GM21381 (cell line): ENCODE results near the gene ASB4.
"Not testable (repeated sequence)": the region's sequence is repeated elsewhere in the genome, so short reads cannot be mapped to it uniquely, and the experiment has no call there.

Source experiments
- ATAC-seq: cut with Tn5 transposase; IDR thresholded peaks from one replicate; pipeline ENCODE4 v1.9.1; 2021; ENCODE audit warnings: mild to moderate bottlenecking, moderate library complexity; ENCODE audit not compliant: unreplicated experiment

ASB4 gene

DNA sequence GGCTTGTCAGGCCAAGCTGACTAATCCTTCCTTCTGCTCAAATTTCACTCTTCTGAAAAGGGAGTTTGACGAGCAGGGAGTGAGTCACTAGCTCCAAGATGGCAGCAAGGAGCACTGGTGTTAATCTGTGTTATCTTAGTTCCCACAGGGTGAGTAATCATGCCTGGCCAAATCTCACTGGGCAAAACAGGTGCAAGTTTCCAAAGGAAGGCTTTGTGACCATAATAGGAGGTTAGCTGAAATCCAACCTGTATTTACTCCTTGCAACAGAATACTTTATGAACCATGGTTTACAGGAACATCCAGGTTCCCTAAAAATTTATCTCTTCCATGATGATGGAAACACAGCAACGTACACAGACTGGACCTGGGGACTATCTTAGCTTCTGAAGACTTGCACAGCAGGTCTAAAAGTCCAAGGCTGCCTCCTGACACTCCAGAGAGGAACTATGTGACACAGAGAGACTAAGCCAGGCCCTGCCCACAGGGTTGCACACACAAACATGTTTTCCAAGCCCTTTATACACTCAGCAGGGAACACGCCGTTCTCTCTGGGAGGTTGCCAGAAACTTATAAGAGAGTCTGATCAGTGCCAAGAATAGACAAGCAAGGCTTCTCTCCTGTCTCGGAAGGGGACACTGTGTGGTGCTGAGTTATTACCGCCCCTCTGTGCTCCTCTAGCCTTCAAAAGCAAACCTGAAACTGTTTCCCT, 64.2 kb downstream of the ASB4 start:
- ATAC-seq = no peak

DNA sequence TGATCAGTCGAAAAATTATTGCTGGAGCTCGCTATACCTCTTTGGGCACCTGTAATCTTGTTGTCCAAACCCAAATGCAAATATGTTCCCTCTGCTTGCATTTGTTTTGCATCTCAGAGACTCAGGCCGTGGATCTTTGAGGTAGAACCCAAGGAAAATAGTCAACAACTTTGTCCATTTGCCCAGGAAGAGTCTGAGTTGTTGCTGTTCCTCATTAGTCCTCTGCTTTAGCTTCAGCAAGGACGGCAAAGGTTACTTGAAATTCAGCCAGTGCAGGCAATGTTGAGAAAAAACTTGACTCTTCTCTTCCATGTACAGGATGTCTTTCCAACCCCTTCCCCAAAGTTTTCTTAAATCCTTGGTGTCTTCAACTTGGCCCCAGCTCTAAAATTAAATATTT, 64.8 kb downstream of the ASB4 start:
- ATAC-seq = no peak

DNA sequence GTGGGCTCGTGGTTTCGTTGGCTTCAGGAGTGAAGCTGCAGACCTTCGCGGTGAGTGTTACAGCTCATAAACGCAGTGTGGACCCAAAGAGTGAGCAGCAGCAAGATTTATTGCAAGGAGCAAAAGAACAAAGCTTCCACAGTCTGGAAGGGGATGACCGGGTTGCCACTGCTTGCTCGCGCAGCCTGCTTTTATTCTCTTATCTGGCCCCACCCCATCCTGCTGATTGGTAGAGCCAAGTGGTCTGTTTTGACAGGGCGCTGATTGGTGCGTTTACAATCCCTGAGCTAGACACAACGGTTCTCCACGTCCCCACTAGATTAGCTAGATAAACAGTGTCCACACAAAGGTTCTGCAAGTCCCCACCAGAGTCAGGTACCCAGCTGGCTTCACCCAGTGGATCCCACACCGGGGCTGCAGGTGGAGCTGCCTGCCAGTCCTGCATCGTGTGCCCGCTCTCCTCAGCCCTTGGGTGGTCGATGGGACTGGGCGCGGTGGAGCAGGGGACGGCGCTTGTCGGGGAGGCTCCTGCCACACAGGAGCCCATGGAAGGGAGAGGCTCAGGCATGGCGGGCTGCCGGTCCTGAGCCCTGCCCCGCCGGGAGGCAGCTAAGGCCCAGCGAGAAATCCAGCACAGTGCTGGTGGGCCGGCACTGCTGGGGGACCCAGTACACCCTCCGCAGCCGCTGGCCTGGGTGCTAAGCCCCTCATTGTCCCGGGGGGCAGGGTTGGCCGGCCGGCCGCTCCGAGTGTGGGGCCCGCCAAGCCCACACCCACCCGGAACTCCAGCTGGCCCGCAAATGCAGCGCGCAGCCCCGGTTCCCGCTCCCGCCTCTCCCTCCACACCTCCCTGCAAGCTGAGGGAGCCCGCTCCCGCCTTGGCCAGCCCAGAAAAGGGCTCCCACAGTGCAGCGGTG, 66.5 kb downstream of the ASB4 start:
- not testable (repeated sequence) for ATAC-seq

DNA sequence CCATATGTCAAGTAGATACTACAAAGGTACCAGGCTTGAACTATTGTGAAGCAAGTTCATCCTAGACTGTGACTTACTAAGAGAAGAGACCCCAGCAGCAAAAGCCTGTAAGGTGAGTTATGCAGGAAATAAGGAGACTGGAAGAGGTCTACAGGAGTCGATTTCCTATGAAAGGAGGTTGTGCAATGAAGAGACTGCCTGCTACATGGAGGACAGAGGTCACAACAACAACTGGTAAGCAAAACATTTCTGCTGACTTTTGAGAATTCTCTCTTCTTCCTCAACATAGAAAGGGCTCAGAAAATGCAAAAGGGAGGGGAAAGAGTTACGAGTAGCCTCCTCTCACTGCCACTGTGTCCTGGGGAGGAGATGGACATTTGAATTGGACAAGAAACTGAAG, 68.2 kb downstream of the ASB4 start:
- no peak for ATAC-seq

DNA sequence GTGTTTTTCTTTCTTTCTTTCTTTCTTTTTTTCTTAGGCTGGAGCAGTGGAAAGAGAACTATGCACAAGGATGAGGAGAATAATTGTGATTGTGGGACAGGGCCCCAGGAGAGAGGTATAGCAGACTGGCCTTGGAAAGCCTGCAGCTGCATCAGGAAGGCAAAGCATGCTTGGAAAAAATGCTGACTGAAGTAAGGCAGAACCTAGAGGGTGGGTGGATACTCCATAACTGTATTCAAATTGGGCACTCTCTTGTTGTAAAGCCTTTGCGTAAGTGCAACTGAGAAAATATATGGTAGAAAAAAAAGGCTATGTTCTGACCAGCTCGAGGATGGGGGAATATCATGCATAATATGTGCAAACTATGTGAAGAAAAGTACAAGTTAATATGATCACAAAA, 71.0 kb downstream of the ASB4 start:
- ATAC-seq = no peak

DNA sequence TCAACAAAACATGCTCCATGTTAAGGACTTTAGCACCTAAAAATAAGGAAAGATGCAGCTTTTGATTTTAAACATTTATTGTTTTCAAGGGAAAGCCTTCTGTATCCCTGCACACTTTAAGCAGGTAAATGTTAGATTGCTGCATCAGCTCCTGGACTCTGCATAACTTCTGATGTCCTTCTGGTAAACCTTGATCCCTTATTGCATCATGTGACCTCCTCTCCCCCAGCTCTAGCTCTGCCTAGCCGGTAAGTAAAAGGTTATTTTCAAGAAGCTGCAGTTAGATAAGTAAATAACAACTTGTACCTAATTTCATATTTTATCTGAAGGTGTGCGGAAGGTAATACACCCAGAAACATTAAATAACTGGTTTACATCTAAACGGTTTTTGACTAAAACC, 73.1 kb downstream of the ASB4 start:
- no peak for ATAC-seq

DNA sequence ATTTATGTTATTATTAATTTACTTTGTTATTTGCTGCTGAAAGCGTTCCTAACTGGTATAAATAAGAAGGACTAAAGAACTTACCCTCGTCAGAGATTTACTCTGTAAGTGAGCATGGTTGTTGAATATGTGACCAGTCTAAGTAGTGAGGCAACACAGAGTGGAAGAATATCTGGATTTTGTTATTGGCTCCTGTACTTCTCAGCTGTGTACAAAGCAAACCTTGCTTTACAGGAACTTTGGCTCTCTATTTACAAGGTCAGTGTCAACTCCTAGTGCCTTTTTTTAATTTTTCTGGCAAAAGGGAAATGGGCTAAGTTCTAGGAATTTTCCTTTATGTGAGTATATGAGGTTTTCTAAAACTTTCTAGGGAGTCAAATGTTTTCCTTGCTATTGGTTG, 74.9 kb downstream of the ASB4 start:
- no peak for ATAC-seq

DNA sequence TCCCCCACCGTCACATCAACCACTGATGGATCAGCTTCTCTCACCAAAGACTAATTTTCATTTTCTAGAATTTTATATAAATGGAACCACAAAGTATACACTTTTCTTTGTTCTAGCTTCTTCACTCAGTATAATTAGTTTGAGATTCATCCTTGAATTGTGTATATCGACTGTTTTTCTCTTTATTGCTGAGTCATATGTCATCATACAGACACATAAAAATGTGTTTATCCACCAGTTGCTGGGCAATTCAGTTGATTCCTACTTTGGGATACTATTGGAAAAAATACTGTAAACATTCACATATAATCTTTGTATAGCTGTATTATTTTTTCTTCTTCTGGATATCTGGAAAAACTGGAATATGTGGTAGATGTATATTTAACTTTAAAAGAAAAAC, 84.0 kb downstream of the ASB4 start:
- no peak for ATAC-seq

DNA sequence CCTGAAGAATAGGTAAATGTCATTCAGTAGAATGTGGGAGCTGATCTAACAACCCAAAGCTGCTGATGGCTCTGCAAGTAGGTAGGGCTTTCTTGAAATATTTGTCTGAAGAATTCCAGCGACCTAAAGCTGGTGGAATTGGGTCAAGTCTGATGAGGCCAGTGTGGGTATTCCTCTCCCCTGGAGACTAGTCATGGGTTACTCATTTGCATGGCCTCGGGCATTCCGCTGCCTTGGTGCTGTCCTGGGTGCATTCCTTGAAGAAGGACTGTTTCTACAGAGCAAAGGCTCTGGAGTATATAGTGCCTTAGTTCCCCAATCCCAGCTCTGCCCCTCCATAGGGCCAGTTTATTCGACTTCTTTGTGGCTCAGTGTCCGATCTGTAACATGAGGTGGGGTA, 91.4 kb downstream of the ASB4 start:
- ATAC-seq = no peak

DNA sequence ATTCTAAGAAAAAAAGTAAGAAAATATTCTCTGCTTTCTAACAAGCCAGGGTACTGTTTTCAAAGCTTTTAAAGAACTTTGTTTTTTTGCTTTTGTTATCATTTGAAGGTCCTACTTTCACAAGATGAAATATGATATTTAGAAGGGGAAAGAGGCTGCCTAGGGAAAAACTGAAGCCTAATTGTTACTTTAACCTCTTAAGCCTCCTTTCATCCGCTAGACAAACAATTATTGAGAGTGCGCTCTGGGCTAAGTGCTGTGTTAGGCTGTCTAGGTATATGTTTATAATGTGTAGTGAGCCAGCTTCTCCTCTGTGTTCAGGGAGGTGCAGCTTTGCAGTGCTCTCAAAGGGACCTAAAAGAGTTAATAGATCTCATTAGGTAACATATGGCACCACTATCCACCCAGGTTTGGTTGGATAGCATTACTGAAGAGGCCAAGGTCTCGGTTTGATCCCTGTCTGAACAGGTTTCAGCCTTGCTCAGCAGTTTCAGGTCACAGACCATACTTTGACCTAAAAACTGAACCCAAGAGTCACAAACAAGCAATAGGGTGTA, 92.6 kb downstream of the ASB4 start:
- no peak for ATAC-seq

DNA sequence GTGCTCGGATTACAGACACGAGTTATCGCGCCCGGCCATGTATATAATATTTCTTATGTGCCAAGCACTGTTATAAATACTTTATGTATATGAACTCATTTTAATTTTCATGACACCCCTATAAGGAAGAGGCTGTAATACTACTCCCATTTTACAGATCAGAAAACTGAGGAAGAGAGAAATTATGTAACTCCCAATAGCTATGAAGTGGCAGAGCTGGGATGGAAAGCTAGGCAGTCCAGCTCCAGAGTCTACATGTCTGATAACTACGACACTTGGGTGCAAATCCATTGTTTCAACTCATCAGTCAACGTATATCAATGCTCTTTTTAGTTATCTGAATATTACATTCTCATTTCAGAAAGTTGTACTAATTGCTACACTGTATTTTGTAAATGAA, 93.6 kb downstream of the ASB4 start:
- ATAC-seq = no peak

DNA sequence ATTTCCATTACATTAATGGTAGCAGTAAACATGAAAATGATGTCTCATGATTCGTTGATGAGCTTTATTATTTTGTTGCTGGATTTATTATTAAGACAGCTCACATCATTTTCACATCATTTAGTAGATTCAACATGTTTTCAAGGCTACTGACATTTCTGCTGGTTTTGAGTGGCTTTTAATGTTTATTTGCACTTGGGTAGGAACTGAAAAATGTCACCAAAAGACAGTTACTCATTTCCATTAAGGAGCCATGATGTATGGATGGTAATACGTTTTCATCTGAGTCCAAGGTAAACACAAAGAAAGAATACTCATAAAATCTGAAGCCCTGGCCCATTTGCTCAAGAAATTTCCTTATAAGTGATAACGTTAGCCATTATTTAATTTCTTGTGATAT, 95.7 kb downstream of the ASB4 start:
- ATAC-seq = no peak

DNA sequence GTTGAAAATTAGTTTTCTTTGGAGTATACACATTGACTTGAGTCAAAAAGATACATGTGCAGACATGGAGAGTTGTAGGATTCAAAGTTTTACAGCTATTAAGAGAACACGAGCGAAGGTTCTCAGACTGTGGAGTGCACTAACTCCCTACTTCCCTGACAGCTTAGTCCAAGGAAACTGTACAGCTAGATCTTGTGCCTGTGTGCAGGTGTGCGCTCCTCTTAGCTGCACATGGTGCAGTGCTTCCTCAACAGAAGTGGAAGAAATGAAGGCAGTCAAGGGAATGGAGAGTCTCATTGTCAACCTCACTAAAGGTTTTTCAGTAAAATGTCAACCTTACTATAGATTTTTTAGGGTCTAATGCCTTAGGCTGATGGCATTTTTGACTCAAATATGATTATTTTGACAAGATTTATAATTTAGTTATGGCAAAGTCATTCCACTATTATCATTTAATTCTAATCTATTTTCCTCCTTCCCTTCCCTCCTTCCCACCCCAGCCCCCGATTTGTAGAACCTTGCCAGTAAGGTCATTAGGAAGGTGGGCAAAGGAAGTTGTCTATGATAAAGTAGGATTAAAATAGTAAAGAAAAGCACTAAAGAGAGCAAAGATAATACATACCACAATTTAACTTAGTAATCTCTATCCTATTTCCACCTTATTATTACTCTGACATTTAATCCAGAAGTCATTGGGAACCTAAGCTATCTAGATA, 97.0 kb downstream of the ASB4 start:
- ATAC-seq = no peak

DNA sequence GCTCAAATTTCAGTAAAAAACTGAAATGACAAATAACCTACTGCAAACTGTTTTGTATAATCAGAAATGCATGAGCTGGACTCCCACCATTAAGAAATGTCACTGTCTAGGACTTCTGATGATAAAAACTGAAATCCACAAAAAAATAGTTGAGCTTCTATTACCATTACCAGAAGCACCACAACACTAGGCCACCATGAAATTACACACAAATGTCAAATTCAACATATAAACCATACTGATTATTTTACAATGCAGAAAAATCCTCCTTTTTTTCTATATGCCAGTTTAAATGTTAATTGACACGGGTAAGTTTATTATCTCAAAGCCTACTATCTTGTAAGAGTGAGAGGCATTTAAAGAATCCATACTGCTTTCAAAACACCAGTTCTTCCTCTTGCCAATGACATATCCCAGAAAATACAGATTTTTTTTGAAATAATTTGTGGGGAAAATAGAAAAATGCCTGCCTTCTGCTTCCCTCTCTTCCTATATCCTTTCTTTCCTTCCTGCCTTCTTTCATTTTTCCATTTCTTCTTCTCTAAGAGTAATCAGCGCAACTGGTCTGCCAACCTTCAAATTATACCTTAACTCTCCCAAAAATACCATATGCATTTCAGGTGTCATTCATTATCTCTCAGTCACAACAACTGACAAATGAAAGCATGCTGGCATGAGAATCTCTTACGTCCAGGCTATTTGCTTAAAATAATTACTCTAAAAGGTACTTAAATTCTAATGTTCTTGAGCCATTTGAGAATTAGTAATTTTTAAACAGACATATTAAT, 98.3 kb downstream of the ASB4 start:
- no peak for ATAC-seq

DNA sequence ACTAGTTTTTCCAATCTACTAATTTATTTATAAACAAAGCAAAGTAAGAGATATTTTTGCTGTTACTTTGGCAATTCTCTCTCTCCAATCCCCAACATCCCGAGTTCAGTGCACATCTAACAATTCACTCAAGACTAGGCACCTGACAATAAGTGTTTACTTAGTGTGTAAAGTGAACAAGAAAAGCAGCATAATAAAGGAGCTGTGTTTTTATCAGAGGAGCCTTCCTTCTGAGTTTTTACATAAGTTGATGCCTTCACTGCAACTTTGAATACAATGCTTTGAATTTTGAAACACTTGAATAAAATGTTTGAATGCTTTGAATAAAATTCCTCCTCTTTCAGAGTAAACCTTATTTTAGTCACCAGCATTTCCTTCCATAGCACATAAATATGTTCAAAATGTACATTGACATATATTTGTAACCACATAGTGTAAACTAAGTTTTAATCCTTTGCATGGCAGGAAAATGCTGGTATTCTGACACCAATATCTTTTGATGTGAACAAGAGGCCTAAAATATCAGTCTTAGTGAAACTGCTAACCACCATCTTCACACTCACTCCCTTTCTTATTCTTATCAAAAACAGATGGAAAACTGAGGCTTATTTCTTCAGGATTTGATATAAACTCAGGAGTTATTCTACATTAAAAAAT, 99.2 kb downstream of the ASB4 start:
- ATAC-seq = no peak

DNA sequence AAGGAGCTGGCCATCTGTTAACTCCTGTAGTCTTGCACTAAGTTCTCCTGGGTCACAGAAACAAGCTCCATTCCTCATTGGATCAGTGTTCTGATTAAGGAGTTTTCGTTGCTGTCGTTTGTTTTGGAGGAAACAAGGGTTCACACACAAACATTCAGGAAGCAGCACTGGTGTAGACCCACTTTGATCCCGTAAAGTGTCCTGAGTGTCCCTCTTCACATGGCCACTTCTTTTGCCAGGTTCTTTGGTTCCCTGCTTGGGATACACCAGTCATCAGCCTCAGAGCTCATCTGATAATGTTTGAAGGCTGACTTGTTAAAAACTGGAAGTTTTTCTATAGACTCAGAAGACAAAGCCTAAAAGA, 99.7 kb downstream of the ASB4 start:
- ATAC-seq = no peak

DNA sequence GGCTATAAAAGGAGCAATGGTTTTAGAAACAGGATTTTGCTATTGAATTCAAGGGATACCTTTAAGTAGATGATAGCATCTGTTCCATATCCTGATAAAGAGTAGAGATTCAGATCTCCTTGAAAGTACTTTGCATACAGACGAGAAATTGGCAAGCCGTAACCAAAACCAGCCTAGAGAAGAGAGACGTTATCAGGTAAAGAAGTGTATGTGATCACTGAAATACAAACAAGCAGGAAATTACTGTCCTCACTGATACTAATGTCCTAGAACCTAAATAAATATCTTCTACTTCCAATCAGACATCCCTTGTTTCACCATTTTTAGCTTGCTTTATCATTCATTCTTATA, 101.2 kb downstream of the ASB4 start:
- ATAC-seq = no peak

DNA sequence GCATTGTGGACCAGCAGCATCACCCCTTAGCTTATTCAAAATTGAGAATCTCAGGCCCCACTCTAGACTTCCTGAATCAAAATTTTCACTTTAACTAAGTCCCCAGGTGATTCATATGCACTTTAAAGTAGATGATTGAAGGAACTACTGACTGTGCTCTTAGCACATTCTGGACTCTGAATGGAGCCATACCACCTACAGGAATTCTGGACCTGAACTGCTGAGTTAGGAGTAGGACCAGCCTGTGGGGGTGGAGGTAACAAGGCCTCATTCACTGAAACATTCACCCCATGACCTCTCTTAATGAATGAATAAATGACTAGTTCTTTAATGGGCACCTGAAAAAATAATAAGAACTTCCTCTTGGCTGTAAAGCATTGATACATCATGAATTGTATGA, 103.3 kb downstream of the ASB4 start:
- ATAC-seq = no peak

DNA sequence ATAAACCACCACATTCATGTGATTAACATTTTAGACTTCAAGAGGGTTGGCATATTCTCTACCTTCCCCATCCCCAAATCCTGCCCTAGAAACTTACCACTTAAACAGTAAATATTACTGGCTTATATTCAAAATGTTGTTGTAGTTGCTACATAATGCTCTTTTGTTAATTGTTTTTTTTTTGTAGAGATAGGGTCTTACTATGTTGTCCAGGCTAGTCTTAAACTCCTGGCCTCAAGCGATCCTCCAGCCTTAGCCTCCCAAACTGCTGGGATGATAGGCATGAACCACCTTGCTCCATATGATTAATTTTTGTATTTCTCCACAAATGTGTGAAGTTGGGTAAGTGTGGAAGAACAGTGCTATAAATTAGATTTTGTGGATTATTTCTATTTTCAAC, 104.0 kb downstream of the ASB4 start:
- no peak for ATAC-seq
